T-helper 17 cell (primary cell): ENCODE results near the gene PTPRG. TPM values are rescaled to one million over a fixed set of nuclear protein-coding genes. Genes with fewer than 3 reads are reported as not detected.

Experiments
- ATAC-seq: fragments of 150-1000 bp; cut with Tn5 transposase; 2 replicates; pipeline ENCODE4 v1.10.0; 2021; ENCODE audit warnings: mild to moderate bottlenecking, moderate library complexity
- DNase-seq, 3 donors: peaks; one replicate each; pipeline versions ENCODE4 v3.0.0 to v3.0.0-alpha.2; 2020 to 2021
- H3K9me3 ChIP-seq: one replicate; pipeline ENCODE4 v1.7.0; 2013; ENCODE audit warnings: low read length, mild to moderate bottlenecking; ENCODE audit not compliant: control insufficient read depth, poor library complexity, severe bottlenecking
- H3K27ac Mint-ChIP-seq: one replicate; pipeline ENCODE4 v1.8.0; 2022; ENCODE audit warnings: mild to moderate bottlenecking, moderate library complexity, mixed read lengths
- H3K27me3 Mint-ChIP-seq: one replicate; pipeline ENCODE4 v1.8.0; 2022; ENCODE audit warnings: mixed read lengths
- H3K36me3 Mint-ChIP-seq: one replicate; pipeline ENCODE4 v1.8.0; 2022; ENCODE audit warnings: low read depth, mixed read lengths
- H3K4me1 Mint-ChIP-seq: one replicate; pipeline ENCODE4 v1.8.0; 2022; ENCODE audit warnings: mild to moderate bottlenecking, mixed read lengths
- H3K4me3 Mint-ChIP-seq: one replicate; pipeline ENCODE4 v1.8.0; 2022; ENCODE audit warnings: mild to moderate bottlenecking, moderate library complexity, mixed read lengths
- total RNA-seq, 4 donors: library from RNA in 2 of 4; stranded (reverse) in 2 of 4; gene quantifications; one replicate each; pipeline ENCODE4 v1.2.3 and lab custom pipeline; 2022 to 2026

PTPRG gene
- total RNA-seq, 2 donors from 2014 or later = 0.02 TPM; not detected in 1

DNA sequence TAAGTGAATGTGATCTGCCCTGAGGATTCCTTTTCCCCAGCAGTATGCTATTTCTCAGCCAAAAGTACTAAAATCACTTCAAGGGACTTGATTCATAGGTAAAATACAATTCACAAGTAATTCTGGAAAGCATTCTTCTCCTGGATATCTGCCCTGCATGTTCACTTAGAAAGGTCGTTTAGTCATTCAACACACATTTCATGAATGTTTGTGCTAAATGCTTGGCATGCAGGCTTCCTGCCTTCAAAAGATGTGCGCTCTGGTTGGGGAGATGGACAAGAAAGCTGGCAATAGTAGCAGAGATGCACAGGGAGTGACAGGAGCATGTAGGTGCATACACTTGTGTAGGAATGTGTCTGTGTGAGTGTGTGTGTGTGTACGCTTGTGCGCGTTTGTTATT lies 360.7 kb downstream of the PTPRG start:
- no peak for DNase-seq
- no peak overlapping the region for H3K4me3 Mint-ChIP-seq
- H3K27me3 Mint-ChIP-seq = no peaks in the 10 kb centered on the region
- H3K9me3 ChIP-seq = no peaks in the 10 kb centered on the region
- H3K36me3 Mint-ChIP-seq = no peaks in the 10 kb centered on the region
- no peak for ATAC-seq
- H3K4me1 Mint-ChIP-seq = no peaks in the 10 kb centered on the region
- H3K27ac Mint-ChIP-seq = no peak overlapping the region

DNA sequence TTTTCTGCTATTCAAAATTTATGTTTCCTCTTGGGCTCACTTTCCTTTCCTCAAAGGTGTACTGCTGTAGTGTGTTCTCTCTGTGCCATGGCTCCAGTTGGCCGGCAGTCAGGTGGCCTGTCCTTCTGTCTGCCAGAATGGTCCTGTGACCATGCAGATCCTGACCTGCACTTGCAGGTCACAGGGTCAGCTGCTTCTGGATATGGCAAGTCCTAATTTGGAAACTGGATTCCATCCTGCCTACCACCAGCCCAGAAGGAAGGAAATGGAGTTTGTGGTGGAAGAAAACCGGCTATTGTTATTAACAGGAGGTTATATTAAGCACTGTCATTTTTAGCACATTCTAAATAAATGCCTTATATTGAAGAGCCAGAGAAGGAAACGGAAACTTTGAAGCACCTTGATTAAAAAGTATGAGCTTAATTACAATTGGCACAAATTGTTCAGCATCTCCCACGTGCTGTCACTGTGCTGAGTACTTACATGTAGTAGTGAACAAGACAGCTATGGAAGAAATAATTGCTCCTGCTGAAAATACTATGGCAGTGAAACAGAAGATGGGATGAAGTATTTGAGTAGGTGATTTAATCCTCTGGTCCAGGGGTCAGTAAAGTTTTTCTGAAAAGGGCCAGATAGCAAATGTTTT lies 362.8 kb downstream of the PTPRG start:
- Mint-ChIP-seq H3K4me3 (no peak overlapping the region), H3K4me1 (no peaks in the 10 kb centered on the region), H3K36me3 (no peaks in the 10 kb centered on the region), H3K27me3 (no peaks in the 10 kb centered on the region), H3K27ac (no peak overlapping the region)
- DNase-seq = no peak
- no peak for ATAC-seq
- H3K9me3 ChIP-seq = no peaks in the 10 kb centered on the region

DNA sequence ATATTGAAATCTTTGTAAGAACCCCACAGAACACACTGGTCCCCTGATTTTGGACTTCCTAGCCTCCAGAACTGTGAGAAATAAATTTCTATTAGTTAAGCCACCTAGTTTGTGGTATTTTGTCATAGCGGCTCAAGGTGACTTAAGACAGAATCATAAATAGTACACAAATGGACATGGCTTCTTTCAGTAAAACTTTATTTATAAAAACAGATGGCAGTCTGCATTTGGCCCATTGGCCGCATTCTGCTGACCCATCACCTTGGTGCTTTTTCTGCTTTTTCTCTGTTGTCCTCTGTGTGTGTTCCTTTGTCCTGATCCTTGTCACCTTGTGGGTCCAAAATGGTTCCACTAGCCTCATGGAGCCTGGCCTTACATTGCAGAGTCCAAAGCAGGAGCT lies 363.6 kb downstream of the PTPRG start:
- DNase-seq = no peak
- H3K9me3 ChIP-seq = no peaks in the 10 kb centered on the region
- Mint-ChIP-seq H3K4me1 (no peaks in the 10 kb centered on the region), H3K4me3 (no peak overlapping the region), H3K27me3 (no peaks in the 10 kb centered on the region), H3K27ac (no peak overlapping the region), H3K36me3 (no peaks in the 10 kb centered on the region)
- no peak for ATAC-seq

DNA sequence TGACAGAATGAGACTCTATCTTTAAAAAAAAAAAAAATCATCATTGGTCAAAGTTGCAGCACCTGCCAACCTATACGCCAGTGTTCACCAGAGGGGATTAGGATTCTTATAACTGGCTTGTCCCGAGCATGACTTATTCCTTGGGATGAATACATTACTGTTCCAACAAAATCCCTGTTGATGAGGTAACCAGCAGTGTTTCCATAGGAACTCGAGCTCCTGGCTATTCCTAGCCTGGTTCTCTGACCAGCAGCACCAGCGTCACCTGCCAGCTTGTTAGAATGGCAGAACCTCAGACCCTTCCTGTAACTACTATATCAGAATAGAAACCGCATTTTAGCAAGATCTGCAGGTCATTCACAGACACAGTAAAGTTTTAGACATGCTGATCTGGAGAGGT lies 364.4 kb downstream of the PTPRG start:
- no peak overlapping the region for H3K27ac Mint-ChIP-seq
- no peak for ATAC-seq
- no peaks in the 10 kb centered on the region for H3K36me3 Mint-ChIP-seq
- no peak overlapping the region for H3K4me3 Mint-ChIP-seq
- no peaks in the 10 kb centered on the region for H3K4me1 Mint-ChIP-seq
- H3K27me3 Mint-ChIP-seq = no peaks in the 10 kb centered on the region
- no peaks in the 10 kb centered on the region for H3K9me3 ChIP-seq
- DNase-seq = no peak

DNA sequence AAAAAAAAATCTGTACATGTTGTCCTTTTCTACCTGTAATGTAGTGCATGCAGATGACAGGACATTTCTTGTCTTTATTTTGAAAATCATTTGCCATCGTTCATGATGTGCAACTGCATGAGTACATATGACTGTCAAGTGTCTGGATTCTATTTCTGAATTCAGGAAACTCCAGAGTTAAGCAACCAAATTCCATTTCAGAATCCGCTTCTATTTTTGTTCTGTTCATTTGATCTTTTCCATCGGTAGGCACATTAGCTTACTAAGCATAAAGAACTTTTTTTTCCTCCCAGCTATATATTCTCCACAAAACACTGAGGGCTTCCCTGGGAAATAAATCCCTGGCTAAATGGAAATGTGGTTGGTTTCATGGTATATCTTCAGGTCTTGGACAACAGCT lies 365.6 kb downstream of the PTPRG start:
- DNase-seq = no peak
- Mint-ChIP-seq H3K27ac (no peak overlapping the region), H3K4me1 (no peaks in the 10 kb centered on the region), H3K36me3 (no peaks in the 10 kb centered on the region), H3K4me3 (no peak overlapping the region), H3K27me3 (no peaks in the 10 kb centered on the region)
- no peak for ATAC-seq
- H3K9me3 ChIP-seq = no peaks in the 10 kb centered on the region

DNA sequence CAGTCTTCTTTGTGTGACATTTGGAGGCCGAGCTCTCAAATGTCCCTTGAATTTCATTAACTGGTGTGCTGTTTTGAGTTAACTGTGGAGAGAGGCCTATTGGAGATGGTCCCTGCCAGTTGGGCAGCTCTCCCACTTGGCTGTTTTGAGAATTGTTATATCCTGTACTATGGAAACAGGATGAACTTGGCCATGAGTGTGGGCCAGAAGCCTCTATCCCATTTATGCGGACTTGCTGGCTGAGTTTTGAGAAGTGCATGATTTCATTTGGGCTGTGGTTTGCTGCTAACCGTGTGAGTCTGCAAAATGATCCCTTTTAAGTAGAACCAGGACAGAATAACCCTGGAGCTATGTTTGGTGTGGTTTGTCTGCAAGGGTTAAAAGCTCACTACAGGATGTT lies 366.0 kb downstream of the PTPRG start:
- H3K9me3 ChIP-seq = no peaks in the 10 kb centered on the region
- Mint-ChIP-seq H3K36me3 (no peaks in the 10 kb centered on the region), H3K27ac (no peak overlapping the region), H3K27me3 (no peaks in the 10 kb centered on the region), H3K4me3 (no peak overlapping the region), H3K4me1 (no peaks in the 10 kb centered on the region)
- ATAC-seq (no peak), DNase-seq (no peak)

DNA sequence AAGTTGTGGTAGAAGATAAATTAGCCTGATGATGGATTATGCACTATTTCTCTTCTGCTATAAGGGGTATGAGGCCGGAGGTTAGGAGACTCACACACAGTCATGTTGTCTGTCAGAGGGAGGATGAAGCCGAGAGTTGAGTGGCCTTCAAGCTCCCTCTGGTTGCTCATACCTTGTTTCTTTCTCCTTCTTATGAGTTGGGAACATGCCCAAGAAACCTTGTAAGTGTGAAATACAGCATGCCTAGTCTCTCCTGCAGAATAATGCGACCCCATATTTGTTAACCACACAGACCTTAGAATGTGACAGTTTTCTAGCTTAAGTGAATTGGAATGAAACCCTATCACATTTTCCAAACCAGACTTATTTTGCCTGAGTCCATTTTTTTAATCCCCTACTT lies 366.7 kb downstream of the PTPRG start:
- H3K9me3 ChIP-seq = no peaks in the 10 kb centered on the region
- Mint-ChIP-seq H3K4me1 (no peaks in the 10 kb centered on the region), H3K27me3 (no peaks in the 10 kb centered on the region), H3K27ac (no peak overlapping the region), H3K36me3 (no peaks in the 10 kb centered on the region), H3K4me3 (no peak overlapping the region)
- ATAC-seq = no peak
- DNase-seq = no peak

DNA sequence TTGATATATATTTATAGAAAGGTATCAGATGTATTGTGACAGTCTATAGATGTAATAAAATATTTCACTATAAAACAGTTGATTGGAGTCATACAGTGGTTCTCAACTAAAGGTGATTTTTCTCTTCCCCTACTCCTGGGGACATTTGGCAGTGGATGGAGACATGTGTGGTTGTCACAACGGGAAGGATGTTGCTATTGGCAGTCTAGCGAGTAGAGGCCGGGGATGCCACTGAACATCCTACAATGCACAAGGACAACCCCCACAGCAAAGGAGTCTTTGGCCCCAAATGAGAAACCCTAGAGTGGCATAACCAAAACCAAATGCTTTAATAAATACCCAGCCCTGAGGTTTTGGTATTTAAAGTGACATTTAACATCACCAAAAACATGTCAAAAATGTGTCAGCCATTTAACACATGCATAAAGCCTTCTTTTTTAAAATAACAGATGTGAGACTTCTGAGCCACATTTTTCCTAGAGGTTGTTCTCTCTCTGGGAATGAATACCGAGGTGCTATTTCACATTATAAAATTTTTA lies 367.5 kb downstream of the PTPRG start:
- DNase-seq = no peak
- no peaks in the 10 kb centered on the region for H3K36me3 Mint-ChIP-seq
- H3K4me3 Mint-ChIP-seq = no peak overlapping the region
- no peak for ATAC-seq
- H3K9me3 ChIP-seq = no peaks in the 10 kb centered on the region
- no peaks in the 10 kb centered on the region for H3K4me1 Mint-ChIP-seq
- no peak overlapping the region for H3K27ac Mint-ChIP-seq
- no peaks in the 10 kb centered on the region for H3K27me3 Mint-ChIP-seq

DNA sequence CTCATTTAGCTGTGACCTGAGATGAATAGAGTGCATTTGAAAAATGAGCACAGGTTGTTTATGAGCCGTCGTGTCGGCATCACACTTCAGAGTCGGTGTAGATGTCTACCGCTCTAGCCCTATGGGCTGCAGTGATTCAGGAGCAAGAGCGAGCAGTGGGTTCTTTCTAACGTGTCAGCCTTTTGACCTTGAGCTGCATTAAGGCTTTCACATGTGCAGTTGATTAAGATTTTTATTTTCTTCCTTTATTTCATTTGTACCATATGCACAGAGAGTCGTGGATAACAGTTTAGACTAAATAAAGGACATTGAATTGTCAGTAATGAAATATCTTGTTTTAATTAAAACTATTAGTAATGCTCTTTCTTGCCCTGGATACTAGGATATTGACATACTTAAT lies 368.2 kb downstream of the PTPRG start:
- no peaks in the 10 kb centered on the region for H3K9me3 ChIP-seq
- ATAC-seq (no peak), DNase-seq (no peak)
- H3K27ac Mint-ChIP-seq = no peak overlapping the region
- no peak overlapping the region for H3K4me3 Mint-ChIP-seq
- H3K27me3 Mint-ChIP-seq = no peaks in the 10 kb centered on the region
- no peaks in the 10 kb centered on the region for H3K4me1 Mint-ChIP-seq
- no peaks in the 10 kb centered on the region for H3K36me3 Mint-ChIP-seq

DNA sequence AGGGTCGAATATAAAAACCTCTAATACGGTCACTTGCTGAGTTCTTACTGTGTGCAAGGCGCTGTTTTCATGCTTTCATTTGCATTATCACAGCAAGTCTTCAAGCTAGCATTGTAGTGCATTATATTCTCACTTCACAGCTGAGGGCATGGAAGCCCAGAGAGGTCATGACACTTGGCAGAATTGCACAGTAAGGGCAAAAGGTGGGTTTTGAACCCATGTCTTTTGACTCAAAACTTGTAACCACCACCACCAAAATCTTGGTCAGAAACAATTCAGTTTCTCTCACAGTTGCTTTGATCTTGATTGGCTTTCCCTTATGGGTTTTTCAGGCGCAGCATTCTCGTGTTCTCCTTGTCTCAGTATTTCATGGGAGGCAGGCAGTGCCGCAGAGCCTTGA lies 371.1 kb downstream of the PTPRG start:
- ATAC-seq = no peak
- H3K36me3 Mint-ChIP-seq = no peaks in the 10 kb centered on the region
- no peak for DNase-seq
- no peak overlapping the region for H3K4me3 Mint-ChIP-seq
- no peak overlapping the region for H3K27ac Mint-ChIP-seq
- H3K9me3 ChIP-seq = no peaks in the 10 kb centered on the region
- no peaks in the 10 kb centered on the region for H3K4me1 Mint-ChIP-seq
- H3K27me3 Mint-ChIP-seq = no peaks in the 10 kb centered on the region

DNA sequence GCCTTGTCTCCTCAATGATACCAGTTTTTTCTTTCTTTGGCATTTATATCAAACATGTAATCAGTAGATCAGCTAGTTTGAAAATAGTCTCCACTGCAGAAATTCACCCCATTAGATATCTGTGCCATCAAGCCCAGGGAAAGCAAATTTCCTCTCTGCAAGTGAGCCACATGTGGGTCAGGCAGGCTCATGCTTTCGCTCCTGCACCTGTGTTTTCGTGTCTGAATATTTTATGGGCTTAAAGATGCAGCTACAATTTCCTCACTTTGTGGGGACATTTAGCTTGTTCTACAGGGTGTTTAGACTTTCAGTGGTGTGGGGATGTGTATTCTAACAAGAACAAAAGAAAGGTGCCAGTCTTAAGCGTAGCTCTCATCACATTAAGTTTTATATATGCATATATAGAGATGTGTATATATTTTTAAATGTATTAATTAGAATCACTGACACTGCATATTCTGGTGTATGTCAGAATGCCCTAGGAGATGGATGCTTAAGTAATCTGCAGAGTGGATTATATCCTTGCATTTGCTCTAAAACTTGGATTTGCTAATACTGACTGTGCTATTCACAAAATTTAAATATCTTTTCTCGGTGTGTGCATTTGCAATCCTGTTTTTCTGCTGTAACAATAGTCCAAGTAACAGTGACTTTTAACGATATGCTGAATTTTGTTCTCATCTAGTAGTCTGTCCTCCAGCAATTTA lies 372.6 kb downstream of the PTPRG start:
- Mint-ChIP-seq H3K27ac (no peak overlapping the region), H3K4me3 (no peak overlapping the region), H3K4me1 (no peaks in the 10 kb centered on the region), H3K27me3 (no peaks in the 10 kb centered on the region), H3K36me3 (no peaks in the 10 kb centered on the region)
- no peaks in the 10 kb centered on the region for H3K9me3 ChIP-seq
- DNase-seq (no peak), ATAC-seq (no peak)

DNA sequence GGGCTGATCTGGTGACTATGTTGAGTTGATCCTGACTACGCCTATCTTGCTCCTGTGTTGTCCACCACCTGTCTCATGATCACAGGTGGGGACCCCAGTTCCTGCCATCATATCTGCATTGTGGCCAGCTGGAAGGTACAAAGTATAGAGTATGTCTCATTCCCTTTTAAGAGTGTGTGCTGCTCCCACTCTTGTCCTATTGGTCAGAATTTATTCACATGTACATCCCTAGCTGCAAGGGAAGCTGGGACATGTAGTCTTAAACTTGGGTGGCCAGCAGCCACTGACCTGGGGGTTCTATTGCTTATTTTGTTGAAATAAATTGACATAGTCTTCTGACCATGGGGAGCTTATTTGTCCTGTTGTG lies 373.1 kb downstream of the PTPRG start:
- H3K27ac Mint-ChIP-seq = no peak overlapping the region
- H3K9me3 ChIP-seq = no peaks in the 10 kb centered on the region
- H3K4me3 Mint-ChIP-seq = no peak overlapping the region
- DNase-seq (no peak), ATAC-seq (no peak)
- H3K27me3 Mint-ChIP-seq = no peaks in the 10 kb centered on the region
- no peaks in the 10 kb centered on the region for H3K4me1 Mint-ChIP-seq
- H3K36me3 Mint-ChIP-seq = no peaks in the 10 kb centered on the region

DNA sequence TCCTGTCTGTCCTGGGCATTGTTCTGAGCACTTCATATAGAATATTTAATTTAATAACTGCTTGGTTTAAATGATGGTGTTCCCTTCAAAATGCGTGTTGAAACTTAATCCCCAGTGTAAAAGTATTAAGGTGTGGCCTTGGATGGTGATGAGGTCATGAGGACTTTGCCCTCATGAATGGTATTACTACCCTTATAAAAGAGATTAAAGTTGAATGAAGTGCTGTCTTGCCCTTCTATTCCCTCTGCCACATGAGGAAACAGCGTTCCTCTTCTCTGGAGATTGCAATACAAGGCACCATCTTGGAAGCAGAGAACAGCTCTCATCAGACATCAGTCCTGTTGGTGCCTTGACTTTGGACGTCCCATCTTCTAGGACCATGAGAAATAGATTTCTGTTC lies 374.4 kb downstream of the PTPRG start:
- no peak for ATAC-seq
- no peak overlapping the region for H3K4me3 Mint-ChIP-seq

DNA sequence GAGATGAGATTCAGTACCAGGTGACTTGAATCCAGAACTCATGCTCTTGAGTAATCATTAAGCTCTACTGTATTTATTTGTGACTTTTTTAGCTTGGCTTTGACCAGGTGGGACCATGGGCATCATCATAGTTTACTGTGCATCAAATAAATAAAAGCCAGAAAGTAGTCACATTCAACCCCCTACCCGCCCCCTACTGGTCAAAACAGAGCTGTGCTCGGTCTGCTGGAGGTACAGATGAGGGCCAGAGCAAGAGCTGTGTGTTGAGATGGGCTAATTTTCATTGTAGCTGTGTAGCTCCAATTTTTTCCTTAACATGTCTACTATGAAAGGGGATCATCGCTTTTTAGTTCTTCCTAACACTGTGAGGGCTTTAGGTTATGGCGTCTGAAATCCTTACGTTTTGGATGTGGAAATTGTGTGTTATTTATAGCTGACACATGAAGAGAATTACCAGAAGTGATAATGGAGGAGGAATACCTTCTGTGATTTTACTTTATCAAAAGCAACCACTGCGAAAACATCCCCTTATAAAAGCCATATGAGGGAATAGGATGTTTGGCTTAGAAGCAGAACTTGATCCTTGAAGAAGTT lies 375.1 kb downstream of the PTPRG start:
- no peak for DNase-seq
- H3K36me3 Mint-ChIP-seq = no peaks in the 10 kb centered on the region
- no peak for ATAC-seq
- no peaks in the 10 kb centered on the region for H3K27me3 Mint-ChIP-seq
- H3K4me3 Mint-ChIP-seq = no peak overlapping the region
- no peaks in the 10 kb centered on the region for H3K9me3 ChIP-seq
- no peaks in the 10 kb centered on the region for H3K4me1 Mint-ChIP-seq
- no peak overlapping the region for H3K27ac Mint-ChIP-seq

More for the DNA sequence above, 374.4 kb downstream of the PTPRG start:
- Mint-ChIP-seq H3K27ac (no peak overlapping the region), H3K36me3 (no peaks in the 10 kb centered on the region), H3K4me1 (no peaks in the 10 kb centered on the region), H3K27me3 (no peaks in the 10 kb centered on the region)
- no peak for DNase-seq
- H3K9me3 ChIP-seq = no peaks in the 10 kb centered on the region
